NCI-H748 (cell line): ENCODE measurements around the gene MAN2C1.
A peak's percentile ranks its signal among the peaks of the same experiment; 100 is the strongest.
"Not testable (repeated sequence)": the region's sequence is repeated elsewhere in the genome, so short reads cannot be mapped to it uniquely, and the experiment has no call there.

Experiments used
- DNase-seq: peaks from one replicate; lab custom pipeline; 2025; ENCODE audit not compliant: unreplicated experiment; lab: John Stamatoyannopoulos, UW

The MAN2C1 gene

GRCh38 chr15:75367913-75368688 is at the start of gene MAN2C1:
Gene MAN2C1 (minus strand): TSS chr15:75368607. CDS start chr15:75368583, 24 bp downstream.
- peak; percentile 96 for DNase-seq

- DNase-seq = no peak
Observed at GRCh38 chr15:75416584-75416983, 48.2 kb upstream of the MAN2C1 start.

- DNase-seq = no peak
Observed at GRCh38 chr15:75410196-75410595, 41.8 kb upstream of the MAN2C1 start.

- no peak for DNase-seq
Observed at GRCh38 chr15:75407083-75407482, 38.7 kb upstream of the MAN2C1 start.

GRCh38 chr15:75403892-75404291 is 35.5 kb upstream of the MAN2C1 start:
- no peak for DNase-seq

- DNase-seq = no peak
Observed at GRCh38 chr15:75397494-75397893, 29.1 kb upstream of the MAN2C1 start.

GRCh38 chr15:75389791-75390382 is 21.5 kb upstream of the MAN2C1 start:
- no peak for DNase-seq

- DNase-seq = not testable (repeated sequence)
Observed at GRCh38 chr15:75383986-75384385, 15.6 kb upstream of the MAN2C1 start.

GRCh38 chr15:75380773-75381172 is 12.4 kb upstream of the MAN2C1 start:
- DNase-seq = no peak

GRCh38 chr15:75371901-75372688 is 3.7 kb upstream of the MAN2C1 start:
- DNase-seq = no peak

- no peak for DNase-seq
Observed at GRCh38 chr15:75371486-75371885, 3.1 kb upstream of the MAN2C1 start.

GRCh38 chr15:75369897-75370581 is 1.6 kb upstream of the MAN2C1 start:
- no peak for DNase-seq

- no peak for DNase-seq
Observed at GRCh38 chr15:75368689-75369239, 357 bp upstream of the MAN2C1 start.

GRCh38 chr15:75367406-75367912 is 948 bp downstream of the MAN2C1 start:
- DNase-seq = no peak

GRCh38 chr15:75367006-75367405 is 1.4 kb downstream of the MAN2C1 start:
- no peak for DNase-seq

GRCh38 chr15:75366163-75366562 is 2.2 kb downstream of the MAN2C1 start:
- no peak for DNase-seq

GRCh38 chr15:75364881-75365280 is 3.5 kb downstream of the MAN2C1 start:
- DNase-seq = no peak

- DNase-seq = no peak
Observed at GRCh38 chr15:75363786-75364185, 4.6 kb downstream of the MAN2C1 start.

- DNase-seq = no peak
Observed at GRCh38 chr15:75362642-75363249, 5.7 kb downstream of the MAN2C1 start.

GRCh38 chr15:75361989-75362641 is 6.3 kb downstream of the MAN2C1 start:
- no peak for DNase-seq
